Natural killer cell (primary cell): ENCODE data around the gene TYRO3. TPM values are rescaled to one million over a fixed set of nuclear protein-coding genes. Genes with fewer than 3 reads are reported as not detected.

Experiments used
- ATAC-seq, 3 donors: fragments of 150-1000 bp in 2 of 3; fragments of 200-7000 bp in 1 of 3; cut with Tn5 transposase; 1 replicate in 1 of 3; 2 replicates in 2 of 3; pipeline ENCODE4 v1.10.0; 2021; ENCODE audit warnings: mild to moderate bottlenecking in 2 of 3, moderate library complexity in 2 of 3
- DNase-seq, 2 donors: peaks; one replicate each; pipeline versions ENCODE4 v3.0.0 to v3.0.0-alpha.2; 2013 to 2021; ENCODE audit warnings: mixed read lengths in 1 of 2
- H3K27ac ChIP-seq: one replicate; pipeline ENCODE4 v1.5.1; 2013; ENCODE audit warnings: mild to moderate bottlenecking, low read length
- H3K27me3 ChIP-seq: one replicate; pipeline ENCODE4 v1.6.1; 2013; ENCODE audit warnings: low read length; ENCODE audit not compliant: control insufficient read depth, insufficient read depth
- H3K36me3 ChIP-seq: one replicate; pipeline ENCODE4 v1.6.1; 2013; ENCODE audit warnings: low read length; ENCODE audit not compliant: control insufficient read depth, insufficient read depth
- H3K4me1 ChIP-seq: one replicate; pipeline ENCODE4 v1.6.1; 2013; ENCODE audit warnings: low read length; ENCODE audit not compliant: control insufficient read depth, insufficient read depth
- H3K4me3 ChIP-seq: one replicate; pipeline ENCODE4 v1.5.1; 2013; ENCODE audit warnings: low read length
- H3K9me3 ChIP-seq: one replicate; pipeline ENCODE4 v1.6.1; 2013; ENCODE audit warnings: low read length; ENCODE audit not compliant: control insufficient read depth, insufficient read depth
- H3K27ac Mint-ChIP-seq, 2 donors: one replicate each; pipeline ENCODE4 v1.8.0; 2022; ENCODE audit warnings: mild to moderate bottlenecking in 2 of 2, mixed read lengths in 2 of 2, moderate library complexity in 1 of 2
- H3K27me3 Mint-ChIP-seq, 2 donors: one replicate each; pipeline ENCODE4 v1.8.0; 2022; ENCODE audit warnings: low read depth in 2 of 2, mixed read lengths in 2 of 2
- H3K36me3 Mint-ChIP-seq: one replicate; pipeline ENCODE4 v1.8.0; 2022; ENCODE audit warnings: mixed read lengths
- H3K4me1 Mint-ChIP-seq, 2 donors: one replicate each; pipeline ENCODE4 v1.8.0; 2022; ENCODE audit warnings: mixed read lengths in 2 of 2
- H3K4me3 Mint-ChIP-seq: one replicate; pipeline ENCODE4 v1.8.0; 2022; ENCODE audit warnings: mild to moderate bottlenecking, moderate library complexity, mixed read lengths
- H3K9me3 Mint-ChIP-seq, 2 donors: one replicate each; pipeline ENCODE4 v1.8.0; 2022; ENCODE audit warnings: mixed read lengths in 2 of 2
- CTCF ChIP-seq: fragments of 200-600 bp; IDR thresholded peaks from one replicate; pipeline ENCODE4 v1.8.0; 2022; ENCODE audit warnings: antibody characterized with exemption
- WGBS: methylation state at CpG from one replicate; pipeline ENCODE4 v1.1.7; 2013; ENCODE audit warnings: missing lambda C conversion rate; ENCODE audit not compliant: insufficient coverage; 5-methylcytosine and 5-hydroxymethylcytosine counted together
- intact Hi-C: fragments of 100-400 bp; cut with micrococcal nuclease; formaldehyde crosslinking; loops from one replicate; pipeline ENCODE4 v1.14.2; 2022
- total RNA-seq, 4 donors: library from RNA; stranded (reverse); fragments of 120-200 nt in 1 of 4; gene quantifications; one replicate each; pipeline versions ENCODE4 v1.2.3 to v1.2.4, GENCODE V29; 2013 to 2022

TYRO3 gene
- total RNA-seq, 3 donors from 2014 or later (not counting 1 experiment from before 2014, with no cell fraction given) = 0.25 to 0.80 (median 0.36) TPM

GRCh38 chr15:41621200-41622193 lies 62.5 kb downstream of the TYRO3 start:
- peak overlapping the region; percentile 41 for H3K4me3 ChIP-seq
- peak; percentile 65 to 86 for DNase-seq
- no peaks in the 10 kb centered on the region for H3K36me3 ChIP-seq
- Mint-ChIP-seq H3K27ac (peak overlapping the region; percentile 68 to 84), H3K4me3 (peak overlapping the region; percentile 78), H3K36me3 (no peaks in the 10 kb centered on the region), H3K27me3 (no peaks in the 10 kb centered on the region), H3K9me3 (no peaks in the 10 kb centered on the region), H3K4me1 (peaks cover 10 to 16% of the 10 kb centered on the region in 2 donors)
- H3K27me3 ChIP-seq = no peaks in the 10 kb centered on the region
- 3% methylated on average over 104 of the region's 104 CpGs for WGBS
- intact Hi-C loops = loop anchor here (5.0 kb wide), 1 partner anchor 36 kb away; no protein-coding TSS in a partner anchor
- H3K9me3 ChIP-seq = no peaks in the 10 kb centered on the region
- peak; percentile 80 to 84 (median 82) for ATAC-seq
- H3K4me1 ChIP-seq = peaks cover 16% of the 10 kb centered on the region
- TF ChIP-seq CTCF = no peak
- H3K27ac ChIP-seq = peak overlapping the region; percentile 27

GRCh38 chr15:41622901-41623300 lies 63.9 kb downstream of the TYRO3 start:
- H3K9me3 Mint-ChIP-seq = no peaks in the 10 kb centered on the region
- Histone ChIP-seq H3K9me3 (no peaks in the 10 kb centered on the region), H3K27ac (no peak overlapping the region), H3K27me3 (no peaks in the 10 kb centered on the region), H3K36me3 (no peaks in the 10 kb centered on the region), H3K4me1 (peaks cover 16% of the 10 kb centered on the region), H3K4me3 (no peak overlapping the region)
- peak overlapping the region; percentile 76 for H3K4me3 Mint-ChIP-seq
- no peaks in the 10 kb centered on the region for H3K27me3 Mint-ChIP-seq
- WGBS = 83% methylated on average over 1 of the region's 4 CpGs
- DNase-seq (no peak), ATAC-seq (no peak)
- intact Hi-C loops = loop anchor here (5.0 kb wide), 1 partner anchor 34 kb away; no protein-coding TSS in a partner anchor
- no peak for TF ChIP-seq CTCF
- H3K4me1 Mint-ChIP-seq = peaks cover 10 to 16% of the 10 kb centered on the region in 2 donors
- H3K27ac Mint-ChIP-seq = peak overlapping the region in 1 of 2 donors; percentile 68
- no peaks in the 10 kb centered on the region for H3K36me3 Mint-ChIP-seq

- Histone ChIP-seq H3K36me3 (no peaks in the 10 kb centered on the region), H3K4me1 (peaks cover under 1% of the 10 kb centered on the region), H3K27me3 (no peaks in the 10 kb centered on the region), H3K27ac (no peak overlapping the region), H3K9me3 (no peaks in the 10 kb centered on the region), H3K4me3 (no peak overlapping the region)
- no peak overlapping the region for H3K27ac Mint-ChIP-seq
- no peak overlapping the region for H3K4me3 Mint-ChIP-seq
- no peaks in the 10 kb centered on the region for H3K9me3 Mint-ChIP-seq
- intact Hi-C loops = no loop called here
- H3K36me3 Mint-ChIP-seq = no peaks in the 10 kb centered on the region
- no peaks in the 10 kb centered on the region for H3K27me3 Mint-ChIP-seq
- DNase-seq = no peak
- no peak for ATAC-seq
- no CpG with 5 or more reads among the region's 1 CpG for WGBS
- H3K4me1 Mint-ChIP-seq = no peaks in the 10 kb centered on the region
- TF ChIP-seq CTCF = no peak
Measured at GRCh38 chr15:41627203-41627602, 68.2 kb downstream of the TYRO3 start.
